Muscle layer of colon (tissue), 2 donors: ENCODE data around the gene PLEKHA6.
"Not testable (repeated sequence)": the region's sequence is repeated elsewhere in the genome, so short reads cannot be mapped to it uniquely, and the experiment has no call there.

Source experiments
- H3K27ac ChIP-seq: one replicate; pipeline ENCODE4 v1.7.0; 2013; ENCODE audit warnings: low read depth, mild to moderate bottlenecking, low read length, moderate library complexity
- H3K27me3 ChIP-seq, 2 donors: one replicate each; pipeline ENCODE4 v1.7.0; 2013; ENCODE audit warnings: low read length in 2 of 2, mild to moderate bottlenecking in 2 of 2; ENCODE audit not compliant: insufficient read depth in 2 of 2, control insufficient read depth in 1 of 2
- H3K36me3 ChIP-seq: one replicate; pipeline ENCODE4 v1.7.0; 2013; ENCODE audit warnings: mild to moderate bottlenecking, low read length; ENCODE audit not compliant: insufficient read depth
- H3K4me1 ChIP-seq: one replicate; pipeline ENCODE4 v1.7.0; 2013; ENCODE audit warnings: mild to moderate bottlenecking, low read length; ENCODE audit not compliant: insufficient read depth
- H3K4me3 ChIP-seq, 2 donors: one replicate each; pipeline ENCODE4 v1.7.0; 2013; ENCODE audit warnings: low read length in 2 of 2, low read depth in 1 of 2, mild to moderate bottlenecking in 1 of 2, moderate library complexity in 1 of 2
- H3K9ac ChIP-seq: one replicate; pipeline ENCODE4 v1.7.0; 2013; ENCODE audit warnings: low read length
- H3K9me3 ChIP-seq: one replicate; pipeline ENCODE4 v1.7.0; 2013; ENCODE audit warnings: mild to moderate bottlenecking, low read length
- donor health status: abdominal sarcoma.
- donor health status: Adenocarcinoma of cecum.

Gene PLEKHA6

DNA sequence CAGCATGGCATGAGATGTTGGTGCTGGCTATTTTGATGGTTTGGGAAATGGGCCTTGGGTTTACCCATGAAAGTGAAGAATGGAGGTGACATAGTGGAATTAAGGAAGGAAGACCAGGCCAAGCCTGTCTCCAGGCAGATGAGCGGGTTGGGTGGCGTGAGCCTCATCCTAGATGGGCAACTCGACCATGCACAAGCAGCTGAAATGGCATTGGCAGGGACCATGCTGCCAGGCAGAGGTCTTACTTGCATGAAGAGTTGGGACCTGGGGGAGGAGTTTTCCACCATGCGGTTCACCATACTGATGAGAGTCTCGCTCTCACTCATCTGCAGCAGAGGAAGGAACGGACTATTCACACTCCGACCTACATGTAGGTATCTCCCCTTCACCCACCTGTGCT, 108.4 kb downstream of the PLEKHA6 start:
- no peak overlapping the region for H3K4me3 ChIP-seq
- H3K4me1 ChIP-seq: peaks cover 5% of the 10 kb centered on the region
- H3K27me3 ChIP-seq: no peaks in the 10 kb centered on the region
- H3K9me3 ChIP-seq: no peaks in the 10 kb centered on the region
- no peak overlapping the region for H3K27ac ChIP-seq
- H3K9ac ChIP-seq: no peak overlapping the region
- H3K36me3 ChIP-seq: no peaks in the 10 kb centered on the region

DNA sequence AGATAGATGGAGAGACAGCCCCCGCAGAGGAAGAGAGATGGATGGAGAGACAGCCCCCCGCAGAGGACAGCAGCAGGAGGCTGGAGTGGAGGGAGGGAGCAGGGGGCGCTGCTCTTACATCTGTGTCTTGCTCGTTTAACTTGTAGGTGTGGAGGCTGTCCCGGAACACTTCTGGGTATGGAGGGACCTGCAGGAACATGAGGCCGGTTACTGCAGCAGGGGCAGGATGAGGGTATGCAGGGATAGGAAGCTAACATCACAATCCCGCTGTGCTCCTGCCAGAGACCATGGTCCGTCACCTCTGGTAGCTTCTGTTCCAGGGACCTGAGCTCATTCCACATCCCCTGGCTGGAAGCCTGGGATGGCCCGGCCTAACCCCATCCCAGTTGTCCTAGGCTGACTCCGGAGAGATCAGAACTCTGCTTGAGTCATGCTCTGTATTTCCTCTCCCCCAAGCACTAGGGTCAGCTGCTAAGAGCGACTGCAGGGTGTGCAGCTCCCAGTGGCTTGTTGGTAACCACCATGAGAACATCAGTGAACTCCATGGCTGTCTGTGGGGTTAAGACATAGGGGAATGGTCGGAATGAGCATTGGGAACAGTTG, 109.2 kb downstream of the PLEKHA6 start:
- Histone ChIP-seq H3K9me3 (no peaks in the 10 kb centered on the region), H3K36me3 (no peaks in the 10 kb centered on the region), H3K27ac (no peak overlapping the region), H3K4me1 (peaks cover 5% of the 10 kb centered on the region), H3K27me3 (no peaks in the 10 kb centered on the region), H3K4me3 (no peak overlapping the region), H3K9ac (no peak overlapping the region)

DNA sequence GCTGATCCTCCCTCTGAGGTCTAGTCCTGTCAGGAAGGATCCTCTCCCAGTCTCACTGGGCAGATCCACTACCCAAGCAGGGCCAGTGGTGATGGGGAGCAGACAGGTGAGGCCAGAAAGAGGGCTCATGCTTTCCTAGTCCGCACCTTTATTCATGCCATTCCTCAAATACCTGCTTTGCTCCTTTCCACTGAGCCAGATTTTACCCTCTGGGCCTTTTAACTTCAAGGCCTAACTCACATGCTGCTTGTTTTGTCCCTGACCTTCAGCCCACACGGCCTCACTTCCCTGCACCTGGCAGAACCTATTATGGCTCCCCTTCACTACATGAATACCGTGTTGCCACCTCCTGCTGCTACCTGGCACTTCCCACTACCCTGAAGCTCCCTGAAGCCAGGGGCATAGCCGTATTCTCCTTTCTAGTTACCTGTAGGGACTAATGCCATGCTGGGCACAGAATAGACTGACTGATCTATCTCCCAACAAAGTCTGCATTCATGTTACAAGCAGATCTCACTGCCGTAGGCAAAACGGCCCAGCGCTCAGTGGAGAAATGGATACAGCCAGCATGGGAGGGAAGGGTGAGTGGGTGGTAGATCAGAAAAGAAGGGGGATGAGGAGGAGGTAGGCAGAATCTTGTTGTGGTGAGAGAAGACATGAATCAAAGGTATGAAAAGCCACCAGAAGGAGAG, 109.8 kb downstream of the PLEKHA6 start:
- Histone ChIP-seq H3K36me3 (no peaks in the 10 kb centered on the region), H3K27ac (no peak overlapping the region), H3K9ac (no peak overlapping the region), H3K4me3 (no peak overlapping the region), H3K9me3 (no peaks in the 10 kb centered on the region), H3K27me3 (no peaks in the 10 kb centered on the region), H3K4me1 (peaks cover 5% of the 10 kb centered on the region)

DNA sequence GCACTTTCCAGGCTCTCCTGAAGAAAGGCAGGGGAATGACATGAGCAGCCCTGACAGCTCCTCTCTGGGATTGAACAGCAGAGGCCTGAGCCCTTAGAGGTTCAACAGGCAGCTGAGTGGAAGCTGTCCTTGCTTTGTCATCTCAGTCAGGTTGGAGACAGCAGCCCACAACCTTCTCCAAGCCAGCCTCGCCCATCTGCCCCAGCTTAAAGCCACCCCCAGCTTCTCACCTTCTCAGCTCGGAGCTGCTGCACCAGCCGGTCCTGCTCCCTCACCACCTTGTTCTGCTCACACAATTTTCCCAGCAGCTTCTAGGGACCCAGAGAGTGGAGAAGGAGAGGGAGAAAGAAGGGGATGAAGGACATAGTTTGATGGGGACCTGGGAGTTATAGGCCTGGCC, 110.8 kb downstream of the PLEKHA6 start:
- H3K27me3 ChIP-seq: no peaks in the 10 kb centered on the region
- H3K9me3 ChIP-seq: no peaks in the 10 kb centered on the region
- no peak overlapping the region for H3K4me3 ChIP-seq
- H3K4me1 ChIP-seq: no peaks in the 10 kb centered on the region
- H3K36me3 ChIP-seq: no peaks in the 10 kb centered on the region
- no peak overlapping the region for H3K9ac ChIP-seq
- no peak overlapping the region for H3K27ac ChIP-seq

DNA sequence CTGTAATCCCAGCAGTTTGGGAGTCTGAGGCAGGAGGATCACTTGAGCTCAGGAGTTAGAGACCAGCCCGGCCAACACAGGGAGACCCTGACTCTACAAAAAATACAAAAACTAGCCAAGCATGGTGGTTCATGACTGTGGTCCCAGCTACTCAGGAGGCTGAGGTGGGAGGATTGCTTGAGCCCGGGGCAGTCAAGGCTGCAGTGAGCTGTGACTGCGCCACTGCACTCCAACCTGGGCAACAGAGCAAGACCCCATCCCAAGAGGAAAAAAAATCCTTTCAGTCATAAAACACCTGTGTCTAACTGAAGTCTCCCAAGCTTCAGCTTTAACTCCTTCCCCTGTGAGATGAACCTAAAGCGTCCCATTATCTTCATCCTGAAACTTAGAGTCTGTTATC, 112.9 kb downstream of the PLEKHA6 start:
- no peaks in the 10 kb centered on the region for H3K36me3 ChIP-seq

DNA sequence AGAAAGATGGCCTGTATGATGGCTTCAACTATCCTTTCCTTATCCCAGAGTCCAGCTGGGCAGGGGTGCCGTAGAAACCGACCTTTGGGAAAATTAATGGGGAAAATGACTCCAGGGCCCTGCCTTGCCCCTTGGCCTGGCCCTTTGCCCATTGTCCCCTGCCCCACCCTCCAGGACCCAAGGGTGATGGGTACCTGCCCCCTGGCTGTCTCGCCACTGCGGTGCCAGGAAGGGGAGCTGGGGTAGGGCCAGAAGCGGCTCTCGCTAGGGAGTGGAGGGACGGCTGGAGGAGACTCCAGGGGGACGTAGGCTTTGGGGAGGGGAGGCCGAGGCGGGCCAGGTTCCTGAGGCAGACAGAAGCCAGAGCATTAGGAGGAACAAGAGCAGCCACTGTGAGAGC, 116.8 kb downstream of the PLEKHA6 start:
- H3K9ac ChIP-seq: no peak overlapping the region
- H3K9me3 ChIP-seq: no peaks in the 10 kb centered on the region
- no peak overlapping the region for H3K27ac ChIP-seq
- no peaks in the 10 kb centered on the region for H3K4me1 ChIP-seq
- no peaks in the 10 kb centered on the region for H3K36me3 ChIP-seq
- H3K4me3 ChIP-seq: no peak overlapping the region
- H3K27me3 ChIP-seq: no peaks in the 10 kb centered on the region

More for the DNA sequence above, 112.9 kb downstream of the PLEKHA6 start:
- Histone ChIP-seq H3K9me3 (no peaks in the 10 kb centered on the region), H3K27me3 (no peaks in the 10 kb centered on the region), H3K4me3 (no peak overlapping the region), H3K4me1 (no peaks in the 10 kb centered on the region), H3K9ac (no peak overlapping the region), H3K27ac (no peak overlapping the region)

DNA sequence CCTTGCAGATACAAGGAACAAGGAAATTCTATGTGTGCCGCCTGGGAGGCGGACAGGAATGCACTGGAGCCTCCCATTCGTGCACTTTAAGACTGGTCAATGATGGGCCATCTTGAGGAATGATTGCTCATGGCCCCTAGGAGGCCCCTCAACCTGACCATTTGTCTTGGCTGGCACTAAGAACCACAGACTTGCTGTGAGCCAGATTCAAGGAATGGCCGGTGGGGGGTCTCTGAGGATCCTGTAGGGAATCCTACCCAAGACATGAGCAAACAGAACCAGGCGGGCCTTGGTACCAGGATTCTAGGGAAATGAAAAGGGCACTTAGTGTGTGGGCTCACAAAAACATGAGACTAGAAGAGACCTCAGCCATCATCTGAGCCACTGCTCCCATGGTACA, 117.8 kb downstream of the PLEKHA6 start:
- Histone ChIP-seq H3K4me1 (no peaks in the 10 kb centered on the region), H3K27me3 (no peaks in the 10 kb centered on the region), H3K9me3 (no peaks in the 10 kb centered on the region), H3K4me3 (no peak overlapping the region), H3K9ac (no peak overlapping the region), H3K36me3 (no peaks in the 10 kb centered on the region), H3K27ac (no peak overlapping the region)

DNA sequence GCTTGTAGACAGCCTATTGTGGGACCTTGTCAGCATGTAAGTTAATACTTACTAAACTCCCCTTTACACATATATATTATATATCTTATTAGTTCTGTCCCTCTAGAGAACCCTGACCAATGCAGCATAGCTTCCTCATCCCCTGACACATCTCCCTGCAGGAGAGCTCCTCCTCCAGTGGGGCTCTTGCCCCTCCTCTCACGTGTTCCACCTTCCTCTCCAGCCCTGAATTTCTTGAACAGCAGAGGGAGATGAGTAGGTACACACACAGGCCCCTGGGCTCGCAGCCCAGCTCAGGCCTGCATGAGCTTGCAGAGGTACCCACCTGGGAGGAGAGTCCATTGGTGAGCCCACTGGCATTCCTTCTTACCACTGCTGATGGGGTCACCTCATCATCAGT, 118.7 kb downstream of the PLEKHA6 start:
- Histone ChIP-seq H3K9me3 (no peaks in the 10 kb centered on the region), H3K4me3 (no peak overlapping the region), H3K9ac (no peak overlapping the region), H3K27ac (no peak overlapping the region), H3K4me1 (no peaks in the 10 kb centered on the region), H3K36me3 (no peaks in the 10 kb centered on the region), H3K27me3 (no peaks in the 10 kb centered on the region)

DNA sequence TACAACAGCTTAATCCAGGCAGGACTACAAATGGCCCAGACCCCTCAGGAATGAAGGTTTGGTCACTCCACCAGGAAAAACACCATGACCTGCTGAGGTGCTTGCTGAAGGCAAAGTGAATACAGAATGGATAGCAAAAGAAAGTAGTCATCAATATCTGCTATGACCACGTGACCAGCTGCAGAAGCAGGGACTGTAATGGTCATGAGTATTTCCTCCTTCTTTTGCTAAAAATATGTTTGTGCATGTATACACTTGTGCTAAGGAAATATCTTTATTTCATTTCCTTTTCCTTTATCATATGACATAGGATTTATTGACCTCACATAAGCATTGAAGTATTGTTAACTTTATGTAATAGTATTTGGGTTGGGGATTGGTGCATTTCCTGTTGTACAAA, 119.5 kb downstream of the PLEKHA6 start:
- Histone ChIP-seq H3K4me3 (no peak overlapping the region), H3K9me3 (no peaks in the 10 kb centered on the region), H3K36me3 (no peaks in the 10 kb centered on the region), H3K9ac (no peak overlapping the region), H3K27ac (no peak overlapping the region), H3K27me3 (no peaks in the 10 kb centered on the region), H3K4me1 (no peaks in the 10 kb centered on the region)

DNA sequence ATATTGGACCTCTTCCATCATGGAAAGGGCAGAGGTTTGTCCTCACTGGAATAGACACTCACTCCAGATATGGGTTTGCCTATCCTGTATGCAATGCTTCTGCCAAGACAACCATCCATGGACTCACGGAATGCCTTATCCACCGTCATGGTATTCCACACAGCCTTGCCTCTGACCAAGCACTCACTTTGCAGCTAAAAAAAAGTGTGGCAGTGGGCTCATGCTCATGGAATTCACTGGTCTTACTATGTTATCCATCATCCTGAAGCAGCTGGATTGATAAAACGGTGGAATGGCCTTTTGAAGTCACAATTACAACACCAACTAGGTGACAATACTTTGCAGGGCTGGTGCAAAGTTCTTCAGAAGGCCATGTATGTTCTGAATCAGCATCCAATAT, 120.3 kb downstream of the PLEKHA6 start:
- not testable (repeated sequence) for H3K36me3 ChIP-seq, H3K4me3 ChIP-seq, H3K4me1 ChIP-seq, H3K9me3 ChIP-seq, H3K27ac ChIP-seq, H3K27me3 ChIP-seq, H3K9ac ChIP-seq

DNA sequence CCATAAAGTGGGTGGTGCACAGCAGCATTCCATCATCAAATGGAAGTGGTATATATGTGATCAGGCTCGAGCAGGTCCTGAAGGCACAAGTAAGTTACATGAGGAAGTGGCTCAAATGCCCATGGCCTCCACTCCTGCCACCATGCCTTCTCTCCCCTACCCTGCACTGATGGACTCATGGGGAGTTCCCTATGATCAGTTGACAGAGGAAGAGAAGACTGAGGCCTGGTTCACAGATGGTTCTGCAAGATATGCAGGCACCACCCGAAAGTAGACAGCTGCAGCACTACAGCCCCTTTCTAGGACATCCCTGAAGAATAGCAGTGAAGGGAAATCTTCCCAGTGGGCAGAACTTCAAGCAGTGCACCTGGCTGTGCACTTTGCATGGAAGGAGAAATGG, 121.2 kb downstream of the PLEKHA6 start:
- H3K4me3 ChIP-seq, H3K27ac ChIP-seq, H3K4me1 ChIP-seq, H3K9ac ChIP-seq, H3K9me3 ChIP-seq, H3K27me3 ChIP-seq, H3K36me3 ChIP-seq: not testable (repeated sequence)

DNA sequence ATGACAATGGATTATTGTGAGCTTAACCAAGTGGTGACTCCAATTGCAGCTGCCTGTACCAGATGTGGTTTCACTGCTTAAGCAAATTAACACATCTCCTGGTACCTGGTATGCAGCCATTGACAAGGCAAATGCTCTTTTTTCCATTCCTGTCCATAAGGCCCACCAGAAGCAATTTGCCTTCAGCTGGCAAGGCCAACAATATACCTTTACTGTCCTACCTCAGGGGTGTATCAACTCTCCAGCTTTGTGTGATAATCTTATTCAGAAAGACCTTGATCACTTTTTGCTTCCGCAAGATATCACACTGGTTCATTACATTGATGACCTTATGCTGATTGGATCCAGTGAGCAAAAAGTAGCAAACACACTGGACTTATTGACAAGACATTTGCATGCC, 122.2 kb downstream of the PLEKHA6 start:
- not testable (repeated sequence) for H3K27ac ChIP-seq, H3K27me3 ChIP-seq, H3K9ac ChIP-seq, H3K4me3 ChIP-seq, H3K4me1 ChIP-seq, H3K36me3 ChIP-seq, H3K9me3 ChIP-seq
